ENCODE measurements around the gene MAL. TPM values are rescaled to one million over a fixed set of nuclear protein-coding genes. Genes with fewer than 3 reads are reported as not detected.

MAL gene
- total and polyA plus RNA-seq, 2 experiments from 2014 or later = 0.24 to 0.31 TPM

- TF ChIP-seq ZNF462 (CRISPR knock-in tag; IDR thresholded peaks at IDR 0.05) = no peak
- TF ChIP-seq EZH2 (IDR thresholded peaks at IDR 0.05; ENCODE audit: low read depth, unreplicated experiment) = no peak
These were observed 34.3 kb downstream of the MAL start (continued) for GRCh38 chr2:95059656-95060370.

- H3K4me1 ChIP-seq (ENCODE audit: insufficient read depth) = peaks cover 21% of the 10 kb centered on the region
- H2AFZ ChIP-seq = no peak overlapping the region
- DNase-seq (ENCODE audit: low spot score) = no peak
- Mint-ChIP-seq H3K36me3 (ENCODE audit: low read depth) (no peaks in the 10 kb centered on the region), H3K27ac (no peak overlapping the region), H3K4me1 (peaks cover 18% of the 10 kb centered on the region), H3K27me3 (ENCODE audit: insufficient read depth, low read depth, poor library complexity) (peaks cover 29% of the 10 kb centered on the region), H3K4me3 (no peak overlapping the region), H3K9me3 (no peaks in the 10 kb centered on the region)
- H3K79me2 ChIP-seq (replicated peaks; ENCODE audit: insufficient read depth) = no peaks in the 10 kb centered on the region
- H3K4me3 ChIP-seq = no peak overlapping the region
- H3K4me2 ChIP-seq = no peak overlapping the region
- no peaks in the 10 kb centered on the region for H3K27me3 ChIP-seq (ENCODE audit: insufficient read depth)
- H3F3A ChIP-seq (replicated peaks; ENCODE audit: low read depth) = no peaks in the 10 kb centered on the region
- TF ChIP-seq EZH2 (IDR thresholded peaks at IDR 0.05; ENCODE audit: low read depth, unreplicated experiment) = no peak
- TF ChIP-seq CREB1 (CRISPR knock-in tag; IDR thresholded peaks at IDR 0.05; ENCODE audit: low read depth) = no peak
- TF ChIP-seq CTCF (conservative IDR thresholded peaks at IDR 0.05; ENCODE audit: low read depth in 2 of 2) = no peak
- no peak for TF ChIP-seq ZNF114 (CRISPR knock-in tag; IDR thresholded peaks at IDR 0.05)
- no peaks in the 10 kb centered on the region for H3K36me3 ChIP-seq (ENCODE audit: insufficient read depth)
- no peak for ATAC-seq
- no peak overlapping the region for H3K27ac ChIP-seq (ENCODE audit: low read depth)
- no peaks in the 10 kb centered on the region for H3K9me2 ChIP-seq (ENCODE audit: insufficient read depth)
- H4K20me1 ChIP-seq (replicated peaks; ENCODE audit: insufficient read depth) = no peaks in the 10 kb centered on the region
These were observed 35.1 kb downstream of the MAL start for GRCh38 chr2:95060446-95061118.
